CD4-positive, alpha-beta T cell treated with Interleukin-15 for 1 hour (primary cell): ENCODE data around the gene RNF182.
"Not testable (repeated sequence)": the region's sequence is repeated elsewhere in the genome, so short reads cannot be mapped to it uniquely, and the experiment has no call there.

Experiments
- DNase-seq: peaks from one replicate; pipeline ENCODE4 v3.0.0-alpha.2; 2020

Gene RNF182

GRCh38 chr6:14004258-14004657, 79.5 kb downstream of the RNF182 start:
- no peak for DNase-seq

- no peak for DNase-seq
Measured at GRCh38 chr6:14008809-14009208, 84.1 kb downstream of the RNF182 start.

- no peak for DNase-seq
Measured at GRCh38 chr6:14009431-14009830, 84.7 kb downstream of the RNF182 start.

GRCh38 chr6:14010275-14010674, 85.5 kb downstream of the RNF182 start:
- DNase-seq = no peak

GRCh38 chr6:14012313-14013030, 87.7 kb downstream of the RNF182 start:
- no peak for DNase-seq

DNA sequence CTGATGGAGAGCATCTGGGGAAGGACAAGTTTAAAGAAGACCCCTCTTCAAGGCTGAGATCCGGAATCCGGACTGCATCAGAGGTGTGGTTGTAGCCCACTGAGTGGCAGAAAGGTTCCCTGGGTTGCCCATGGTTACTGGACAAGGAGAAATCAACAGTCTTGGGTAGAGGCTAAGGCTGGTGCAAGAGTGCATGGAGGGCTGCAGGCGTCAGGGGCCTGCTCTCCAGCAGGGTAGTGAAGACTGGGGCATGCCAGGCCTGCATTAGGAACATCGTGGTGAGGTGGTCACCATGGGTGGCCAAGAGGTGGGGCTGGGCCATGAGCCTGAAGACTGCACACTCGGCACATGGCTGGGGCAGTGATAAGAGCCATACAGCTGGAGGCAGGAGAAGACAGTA, 91.2 kb downstream of the RNF182 start:
- DNase-seq = no peak

- DNase-seq = no peak
Measured at GRCh38 chr6:14016432-14016831, 91.7 kb downstream of the RNF182 start.

DNA sequence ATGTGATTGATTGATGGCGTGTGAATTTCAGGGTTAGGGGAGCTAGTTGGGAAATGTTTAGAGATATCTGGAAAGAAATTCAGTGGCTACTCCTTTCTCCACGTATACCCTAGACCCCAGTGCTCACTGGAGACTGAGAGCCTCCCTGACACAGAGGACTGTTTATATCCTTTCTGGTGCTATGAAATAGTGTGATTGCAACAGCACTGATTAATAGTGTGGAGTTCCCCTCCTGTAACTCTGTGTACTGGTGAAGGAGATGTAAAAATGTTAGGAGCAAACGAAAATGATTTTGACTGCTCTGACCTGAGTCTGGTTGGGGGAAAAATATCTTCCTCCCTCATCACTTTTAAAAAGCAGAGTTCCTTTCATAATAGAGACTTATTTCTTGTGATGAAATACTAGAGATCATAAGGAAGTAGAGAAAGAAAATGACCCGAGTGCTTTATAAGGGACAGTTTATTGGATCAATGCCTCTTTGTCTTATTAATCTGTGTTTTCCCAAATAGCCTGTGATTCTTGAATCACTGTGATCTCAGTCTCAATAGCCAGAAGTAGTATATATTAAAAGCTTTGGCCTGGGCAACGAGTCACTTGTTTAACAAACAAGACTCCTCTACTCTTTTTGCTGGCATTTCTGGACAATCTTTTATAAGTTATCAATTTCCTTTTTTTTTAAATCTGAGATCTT, 92.3 kb downstream of the RNF182 start:
- DNase-seq = no peak

GRCh38 chr6:14017626-14018475, 93.1 kb downstream of the RNF182 start:
- no peak for DNase-seq

DNA sequence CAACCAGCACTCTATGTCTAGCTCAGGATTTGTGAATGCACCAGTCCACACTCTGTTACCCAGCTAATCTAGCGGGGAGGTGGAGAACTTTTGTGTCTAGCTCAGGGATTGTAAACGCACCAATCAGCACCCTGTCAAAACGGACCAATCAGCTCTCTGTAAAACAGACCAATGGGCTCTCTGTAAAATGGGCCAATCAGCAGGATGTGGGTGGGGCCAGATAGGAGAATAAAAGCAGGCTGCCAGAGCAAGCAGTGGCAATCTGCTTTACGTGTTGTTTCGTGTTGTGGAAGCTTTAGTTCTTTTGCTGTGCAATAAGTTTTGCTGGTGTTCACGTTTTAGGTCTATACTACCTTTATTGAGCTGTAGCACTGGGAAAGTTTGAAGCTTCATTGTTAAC, 93.8 kb downstream of the RNF182 start:
- not testable (repeated sequence) for DNase-seq

DNA sequence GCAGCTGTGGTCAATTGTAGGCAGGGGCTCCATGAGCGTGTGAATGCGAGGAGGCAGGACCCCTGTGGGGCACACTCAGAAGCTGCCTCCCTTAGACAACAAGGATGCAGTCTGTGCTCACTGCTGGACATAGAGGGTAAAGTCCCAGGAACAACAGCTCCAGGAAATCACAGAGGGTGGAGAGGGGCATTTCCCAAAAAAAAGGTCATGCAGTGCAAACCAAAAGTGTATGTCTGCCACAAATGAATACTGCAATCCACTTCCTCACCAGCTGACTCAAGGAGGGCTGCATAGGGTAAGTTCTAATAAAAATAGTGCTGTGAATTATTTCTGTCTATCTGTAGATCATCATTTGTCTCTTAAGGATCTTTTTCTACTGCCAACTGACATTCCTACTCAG, 95.8 kb downstream of the RNF182 start:
- no peak for DNase-seq

GRCh38 chr6:14021449-14021848, 96.7 kb downstream of the RNF182 start:
- DNase-seq = no peak

DNA sequence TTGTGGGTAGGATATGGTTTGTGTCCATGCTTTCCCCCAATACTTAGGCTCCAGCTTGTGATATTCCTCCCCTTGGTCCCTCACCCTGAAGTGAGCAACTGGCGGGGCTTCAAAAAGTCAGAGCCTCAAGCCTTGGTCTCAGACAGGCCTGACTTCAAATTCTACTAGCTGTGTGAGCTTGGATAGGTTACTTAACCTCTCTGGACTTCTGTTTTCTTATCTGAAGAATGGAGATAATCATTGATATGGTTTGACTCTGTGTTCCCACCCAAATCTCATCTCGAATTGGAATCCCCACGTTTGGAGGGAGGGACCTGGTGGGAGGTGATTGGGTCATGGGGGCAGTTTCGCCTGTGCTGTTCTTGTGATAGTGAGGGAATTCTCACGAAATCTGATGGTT, 97.9 kb downstream of the RNF182 start:
- DNase-seq = no peak

- no peak for DNase-seq
Measured at GRCh38 chr6:14023855-14024254, 99.1 kb downstream of the RNF182 start.

GRCh38 chr6:14025160-14025559, 100.4 kb downstream of the RNF182 start:
- DNase-seq = peak; percentile 30

GRCh38 chr6:14026831-14027539, 102.2 kb downstream of the RNF182 start:
- no peak for DNase-seq

DNA sequence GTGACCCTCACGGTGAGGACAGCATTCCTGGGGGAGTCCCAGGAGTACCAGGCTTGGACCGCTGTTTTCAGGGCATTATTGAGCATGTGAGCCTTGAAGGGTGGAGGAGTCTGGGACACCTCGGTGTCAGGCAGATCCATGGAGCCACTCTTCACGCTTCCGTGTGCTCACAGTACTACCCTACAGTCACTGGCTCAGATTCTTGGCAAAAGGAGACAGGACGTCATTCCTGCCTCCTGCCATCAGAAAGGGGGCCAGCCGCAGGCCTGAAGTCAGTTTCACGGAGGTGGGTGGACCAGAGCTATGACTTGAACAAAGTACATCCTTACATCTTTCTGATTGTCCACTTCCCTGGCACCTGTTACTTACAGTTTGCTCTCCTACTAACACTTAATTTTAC, 103.9 kb downstream of the RNF182 start:
- no peak for DNase-seq

DNA sequence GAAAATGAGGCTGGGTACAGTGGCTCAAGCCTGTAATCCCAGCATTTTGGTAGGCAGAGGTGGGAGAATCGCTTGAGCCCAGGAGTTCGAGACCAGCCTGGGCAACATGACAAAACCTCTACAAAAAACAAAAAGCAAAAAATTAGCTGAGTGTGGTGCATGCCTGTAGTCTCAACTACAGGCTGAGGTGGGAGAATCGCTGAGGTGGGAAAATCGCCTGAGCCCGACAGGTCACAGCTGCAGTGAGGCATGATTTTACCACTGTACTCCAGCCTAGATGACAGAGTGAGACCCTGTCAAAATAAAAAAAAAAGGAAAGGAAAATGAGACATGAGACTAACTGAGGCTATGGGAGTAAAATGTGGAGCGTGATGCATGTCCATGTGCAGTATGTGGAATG, 104.9 kb downstream of the RNF182 start:
- no peak for DNase-seq
